ENCODE results near the gene VWA3B. TPM values are rescaled to one million over a fixed set of nuclear protein-coding genes. Genes with fewer than 3 reads are reported as not detected.

Gene VWA3B
- total and polyA plus RNA-seq, 2 experiments from 2014 or later = 0.80 TPM; not detected in 1

DNA sequence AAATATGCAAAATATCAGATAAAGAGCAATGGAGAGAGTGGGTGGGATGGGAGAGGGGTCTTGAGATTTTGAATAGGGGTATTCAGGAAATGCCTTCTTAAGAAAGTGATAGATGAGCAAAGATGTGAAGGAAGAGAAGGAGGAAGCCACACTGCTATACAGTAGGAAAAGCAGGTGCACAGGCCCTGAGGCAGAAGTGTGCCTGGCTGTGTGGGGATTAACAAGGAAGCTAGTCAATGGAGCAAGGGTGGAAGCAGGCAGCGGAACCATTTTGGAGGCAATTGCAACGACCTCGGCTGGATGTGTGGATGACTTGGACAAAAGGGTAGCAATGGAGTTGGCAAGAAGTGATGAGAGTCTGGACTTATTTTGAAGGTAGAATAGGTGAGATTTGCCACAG lies 248.3 kb downstream of the VWA3B start:
- Histone ChIP-seq H3K9me2 (replicated peaks; ENCODE audit: insufficient read depth) (no peaks in the 10 kb centered on the region), H4K20me1 (ENCODE audit: insufficient read depth, poor library complexity, severe bottlenecking) (no peaks in the 10 kb centered on the region), H3K4me2 (no peak overlapping the region), H3K36me3 (replicated peaks; ENCODE audit: insufficient read depth, low read depth) (no peaks in the 10 kb centered on the region), H3K27ac (no peak overlapping the region), H3K4me1 (ENCODE audit: insufficient read depth) (no peaks in the 10 kb centered on the region), H3K4me3 (no peak overlapping the region), H2AFZ (no peak overlapping the region), H3K79me2 (no peaks in the 10 kb centered on the region), H3K9me3 (ENCODE audit: low read depth) (no peaks in the 10 kb centered on the region), H3K27me3 (no peaks in the 10 kb centered on the region)
- no peak for DNase-seq (ENCODE audit: low spot score)
- TF ChIP-seq EZH2phosphoT487 (IDR thresholded peaks at IDR 0.05; ENCODE audit: low read depth, severe bottlenecking, unreplicated experiment) (no peak), EZH2 (IDR thresholded peaks at IDR 0.05; ENCODE audit: borderline replicate concordance) (no peak)
- TF ChIP-seq, protein P1, sequence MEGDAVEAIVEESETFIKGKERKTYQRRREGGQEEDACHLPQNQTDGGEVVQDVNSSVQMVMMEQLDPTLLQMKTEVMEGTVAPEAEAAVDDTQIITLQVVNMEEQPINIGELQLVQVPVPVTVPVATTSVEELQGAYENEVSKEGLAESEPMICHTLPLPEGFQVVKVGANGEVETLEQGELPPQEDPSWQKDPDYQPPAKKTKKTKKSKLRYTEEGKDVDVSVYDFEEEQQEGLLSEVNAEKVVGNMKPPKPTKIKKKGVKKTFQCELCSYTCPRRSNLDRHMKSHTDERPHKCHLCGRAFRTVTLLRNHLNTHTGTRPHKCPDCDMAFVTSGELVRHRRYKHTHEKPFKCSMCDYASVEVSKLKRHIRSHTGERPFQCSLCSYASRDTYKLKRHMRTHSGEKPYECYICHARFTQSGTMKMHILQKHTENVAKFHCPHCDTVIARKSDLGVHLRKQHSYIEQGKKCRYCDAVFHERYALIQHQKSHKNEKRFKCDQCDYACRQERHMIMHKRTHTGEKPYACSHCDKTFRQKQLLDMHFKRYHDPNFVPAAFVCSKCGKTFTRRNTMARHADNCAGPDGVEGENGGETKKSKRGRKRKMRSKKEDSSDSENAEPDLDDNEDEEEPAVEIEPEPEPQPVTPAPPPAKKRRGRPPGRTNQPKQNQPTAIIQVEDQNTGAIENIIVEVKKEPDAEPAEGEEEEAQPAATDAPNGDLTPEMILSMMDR (IDR thresholded peaks at IDR 0.05; ENCODE audit: poor library complexity) = no peak
- 77% methylated on average over 3 of the region's 3 CpGs for WGBS (ENCODE audit: low lambda C conversion rate, missing lambda C conversion rate)

DNA sequence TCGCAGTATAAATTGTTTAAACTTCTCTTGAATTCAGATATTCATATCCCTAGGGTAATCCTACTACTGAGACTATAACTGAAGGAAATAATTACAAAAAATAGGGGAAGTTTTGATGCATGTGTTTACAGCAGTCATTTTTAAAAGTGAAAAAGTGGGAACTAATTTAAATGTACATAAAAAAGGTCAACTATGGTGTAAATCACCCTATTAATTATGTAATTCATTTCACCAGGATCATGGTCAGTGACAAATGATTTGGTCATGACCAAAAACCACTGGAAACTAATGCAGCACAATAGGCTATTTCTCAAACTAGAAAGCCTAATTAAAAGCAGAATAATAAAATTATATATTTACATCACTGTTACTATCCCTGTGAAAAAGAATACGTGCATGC lies 254.3 kb downstream of the VWA3B start:
- no peak overlapping the region for H3K4me2 ChIP-seq
- no peaks in the 10 kb centered on the region for H3K9me3 ChIP-seq (ENCODE audit: low read depth)
- H3K4me3 ChIP-seq = no peak overlapping the region
- TF ChIP-seq EZH2 (IDR thresholded peaks at IDR 0.05; ENCODE audit: borderline replicate concordance) (no peak), EZH2phosphoT487 (IDR thresholded peaks at IDR 0.05; ENCODE audit: low read depth, severe bottlenecking, unreplicated experiment) (no peak)
- TF ChIP-seq, protein P1 (IDR thresholded peaks at IDR 0.05; ENCODE audit: poor library complexity) = no peak
- H3K79me2 ChIP-seq = no peaks in the 10 kb centered on the region
- H3K4me1 ChIP-seq (ENCODE audit: insufficient read depth) = no peaks in the 10 kb centered on the region
- DNase-seq (ENCODE audit: low spot score) = no peak
- no peaks in the 10 kb centered on the region for H3K36me3 ChIP-seq (replicated peaks; ENCODE audit: insufficient read depth, low read depth)
- H3K27me3 ChIP-seq = peaks cover 40% of the 10 kb centered on the region
- H3K9me2 ChIP-seq (replicated peaks; ENCODE audit: insufficient read depth) = no peaks in the 10 kb centered on the region
- H3K27ac ChIP-seq = no peak overlapping the region
- 70% methylated on average over 2 of the region's 2 CpGs for WGBS (ENCODE audit: low lambda C conversion rate, missing lambda C conversion rate)
- no peak overlapping the region for H2AFZ ChIP-seq
- H4K20me1 ChIP-seq (ENCODE audit: insufficient read depth, poor library complexity, severe bottlenecking) = no peaks in the 10 kb centered on the region

DNA sequence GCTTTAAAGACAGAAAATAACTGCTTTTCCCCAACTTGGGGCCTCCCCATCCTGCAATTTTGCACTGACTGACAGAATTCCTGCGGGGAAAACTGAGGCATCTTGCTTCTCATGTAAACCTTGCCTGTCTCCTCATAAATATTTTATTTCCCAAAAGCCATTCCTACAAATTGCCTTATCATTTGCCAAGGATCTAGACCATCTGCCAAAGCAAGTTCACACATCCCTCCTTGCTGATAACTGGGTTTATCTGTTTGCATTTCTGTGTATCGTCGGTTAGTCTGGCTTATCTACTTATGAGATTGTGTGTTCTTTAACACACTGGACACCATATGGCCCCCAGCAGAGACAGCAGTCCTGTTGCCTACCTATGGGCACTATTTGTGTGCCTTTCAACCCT lies 256.3 kb downstream of the VWA3B start:
- H2AFZ ChIP-seq = no peak overlapping the region
- H3K9me2 ChIP-seq (replicated peaks; ENCODE audit: insufficient read depth) = no peaks in the 10 kb centered on the region
- DNase-seq (ENCODE audit: low spot score) = no peak
- 28% methylated on average over 3 of the region's 3 CpGs for WGBS (ENCODE audit: low lambda C conversion rate, missing lambda C conversion rate)
- H3K9me3 ChIP-seq (ENCODE audit: low read depth) = no peaks in the 10 kb centered on the region
- H4K20me1 ChIP-seq (ENCODE audit: insufficient read depth, poor library complexity, severe bottlenecking) = no peaks in the 10 kb centered on the region
- no peak overlapping the region for H3K4me2 ChIP-seq
- no peak overlapping the region for H3K4me3 ChIP-seq
- no peaks in the 10 kb centered on the region for H3K36me3 ChIP-seq (replicated peaks; ENCODE audit: insufficient read depth, low read depth)
- no peak overlapping the region for H3K27ac ChIP-seq
- peaks cover 61% of the 10 kb centered on the region for H3K27me3 ChIP-seq
- H3K79me2 ChIP-seq = no peaks in the 10 kb centered on the region
- TF ChIP-seq, protein P1 (IDR thresholded peaks at IDR 0.05; ENCODE audit: poor library complexity) = no peak
- TF ChIP-seq EZH2 (IDR thresholded peaks at IDR 0.05; ENCODE audit: borderline replicate concordance) (no peak), EZH2phosphoT487 (IDR thresholded peaks at IDR 0.05; ENCODE audit: low read depth, severe bottlenecking, unreplicated experiment) (no peak)
- peaks cover 3% of the 10 kb centered on the region for H3K4me1 ChIP-seq (ENCODE audit: insufficient read depth)
